Mononuclear cell (primary cell): ENCODE results near the gene SULT1A2. TPM values are rescaled to one million over a fixed set of nuclear protein-coding genes. Genes with fewer than 3 reads are reported as not detected.
"Not testable (repeated sequence)": the region's sequence is repeated elsewhere in the genome, so short reads cannot be mapped to it uniquely, and the experiment has no call there.

Source experiments
- H3K27me3 ChIP-seq: 2 replicates; pipeline ENCODE4 v1.6.0; 2011; ENCODE audit warnings: low read length, control low read depth; ENCODE audit not compliant: insufficient read depth
- H3K4me1 ChIP-seq: 2 replicates; pipeline ENCODE4 v1.5.1; 2011; ENCODE audit warnings: mild to moderate bottlenecking, low read length, control low read depth; ENCODE audit not compliant: insufficient read depth
- H3K4me3 ChIP-seq: 2 replicates; pipeline ENCODE4 v1.5.1; 2011; ENCODE audit warnings: mild to moderate bottlenecking, low read length, moderate library complexity
- H3K9me3 ChIP-seq: 2 replicates; pipeline ENCODE4 v1.5.1; 2011; ENCODE audit warnings: low read depth, mild to moderate bottlenecking, control low read depth, low read length
- total RNA-seq: library from RNA; depleted of rRNA; stranded (reverse); fragments of >200 nt; gene quantifications from one replicate; pipeline ENCODE4 v1.2.3, GENCODE V29; 2012

The SULT1A2 gene
- total RNA-seq, 1 donor: 1.6 TPM

DNA sequence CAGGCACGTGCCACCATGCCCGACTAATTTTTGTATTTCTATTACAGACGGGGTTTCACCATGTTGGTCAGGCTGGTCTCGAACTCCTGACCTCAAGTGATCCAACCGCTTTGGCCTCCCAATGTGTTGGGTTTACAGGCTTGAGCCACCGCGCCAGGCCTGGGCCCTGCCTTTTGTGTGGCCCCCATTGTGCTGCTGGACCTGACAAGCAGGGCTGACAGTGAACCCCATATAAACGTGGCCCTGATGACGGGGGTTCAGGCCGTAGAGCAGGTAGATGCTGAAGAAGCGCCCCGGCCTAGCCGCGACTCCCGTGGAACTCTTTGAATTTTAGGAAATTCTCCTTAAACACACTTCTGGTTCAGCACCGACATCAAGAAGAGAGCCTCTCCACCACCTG, 17.7 kb upstream of the SULT1A2 start:
- H3K9me3 ChIP-seq, H3K4me3 ChIP-seq, H3K27me3 ChIP-seq: not testable (repeated sequence)
- peaks cover 48% of the 10 kb centered on the region for H3K4me1 ChIP-seq

DNA sequence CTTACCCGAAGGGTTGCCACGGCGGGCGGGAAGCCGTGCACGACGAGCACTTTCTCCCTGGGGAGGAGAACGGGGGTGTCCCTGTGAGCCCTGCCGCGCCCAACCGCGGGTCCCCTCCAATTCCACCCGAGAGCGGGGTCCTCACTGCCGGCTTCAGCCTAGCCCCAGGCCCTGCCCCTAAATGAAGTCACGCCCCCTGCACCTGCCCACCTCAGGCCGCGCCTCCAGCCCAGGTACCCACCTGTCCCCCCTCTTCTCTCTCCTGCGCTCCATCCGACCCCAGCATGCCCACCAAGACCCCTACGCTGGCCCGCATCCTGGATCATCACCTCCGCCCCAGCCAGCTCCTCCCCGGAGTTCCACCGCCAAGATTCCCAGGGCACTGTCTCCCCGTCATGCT, 17.1 kb upstream of the SULT1A2 start:
- H3K4me3 ChIP-seq, H3K27me3 ChIP-seq, H3K9me3 ChIP-seq: not testable (repeated sequence)
- peaks cover 54% of the 10 kb centered on the region for H3K4me1 ChIP-seq

DNA sequence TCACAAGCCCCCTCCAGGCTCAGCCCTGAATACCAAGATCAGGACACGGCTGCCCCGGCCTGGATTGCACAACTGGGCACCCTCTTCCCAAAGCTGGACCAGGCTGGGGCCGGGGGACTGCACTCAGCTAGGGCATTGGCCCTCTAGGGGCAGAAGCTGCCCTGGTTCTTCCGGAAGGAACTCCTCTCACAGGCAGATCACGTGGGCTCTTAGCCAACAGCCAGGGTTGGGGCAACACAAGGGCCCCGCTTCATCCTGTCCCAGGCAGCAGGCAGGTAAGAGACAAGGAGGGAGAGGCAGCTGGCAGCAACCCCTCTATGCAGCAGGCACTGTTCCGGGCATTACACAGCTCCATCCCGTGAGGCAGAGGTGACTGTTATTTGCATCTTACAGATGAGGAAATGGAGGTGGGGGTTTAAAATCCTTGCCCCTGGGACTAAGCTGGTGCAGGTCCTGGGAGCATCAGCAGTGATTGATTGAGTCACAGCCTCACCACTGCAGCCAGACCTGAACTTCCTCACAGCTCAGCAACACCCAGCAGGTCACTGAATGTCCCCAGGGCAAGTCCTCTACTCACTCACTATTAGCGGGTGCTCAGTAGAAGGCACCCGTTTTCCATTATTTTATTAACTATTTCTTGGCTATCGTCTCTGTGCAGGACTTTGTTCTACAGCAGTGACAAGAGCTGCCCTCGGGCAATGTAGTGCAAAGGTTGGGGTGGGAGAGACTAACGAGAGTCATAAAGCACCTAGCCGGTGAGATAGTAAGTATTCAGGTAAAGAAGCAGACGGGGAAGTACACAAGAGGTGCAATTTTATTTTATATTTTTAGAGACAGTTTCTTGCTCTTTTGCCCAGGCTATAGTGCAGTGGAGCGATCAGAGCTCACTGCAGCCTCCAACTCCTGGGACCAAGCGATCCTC, 15.8 kb upstream of the SULT1A2 start:
- H3K9me3 ChIP-seq, H3K4me3 ChIP-seq, H3K27me3 ChIP-seq: not testable (repeated sequence)
- peaks cover 51% of the 10 kb centered on the region for H3K4me1 ChIP-seq

DNA sequence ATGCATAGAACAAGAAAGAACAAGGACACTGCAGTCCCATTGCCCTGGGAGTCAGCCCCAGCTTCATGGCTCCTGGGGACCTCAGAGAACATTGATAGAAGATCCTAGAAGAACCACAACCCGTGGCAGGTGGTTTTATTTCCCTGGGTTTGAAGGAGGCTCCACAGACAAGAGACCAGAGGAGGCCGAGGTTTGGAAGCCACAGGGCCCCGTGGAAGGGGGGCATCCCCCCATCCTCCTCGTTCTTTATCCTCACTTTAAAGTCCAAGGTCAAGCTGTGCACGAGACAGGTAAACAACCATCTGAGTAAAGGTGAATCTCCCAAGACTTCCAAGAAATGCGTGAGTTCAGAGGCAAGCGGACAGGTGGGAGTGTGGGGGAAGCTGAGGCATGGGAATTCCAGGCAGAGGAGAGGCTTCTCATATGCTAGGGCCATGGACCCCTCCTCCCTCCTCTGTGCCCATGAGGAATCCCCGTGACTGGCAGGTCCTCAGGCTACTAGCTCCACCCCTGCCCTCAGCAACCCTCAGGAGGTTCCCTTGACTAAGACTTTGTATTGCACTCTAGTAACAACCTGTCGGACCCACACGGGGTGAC, 13.8 kb upstream of the SULT1A2 start:
- H3K4me1 ChIP-seq: peaks cover 34% of the 10 kb centered on the region
- no peaks in the 10 kb centered on the region for H3K9me3 ChIP-seq
- H3K4me3 ChIP-seq: no peak overlapping the region
- no peaks in the 10 kb centered on the region for H3K27me3 ChIP-seq

DNA sequence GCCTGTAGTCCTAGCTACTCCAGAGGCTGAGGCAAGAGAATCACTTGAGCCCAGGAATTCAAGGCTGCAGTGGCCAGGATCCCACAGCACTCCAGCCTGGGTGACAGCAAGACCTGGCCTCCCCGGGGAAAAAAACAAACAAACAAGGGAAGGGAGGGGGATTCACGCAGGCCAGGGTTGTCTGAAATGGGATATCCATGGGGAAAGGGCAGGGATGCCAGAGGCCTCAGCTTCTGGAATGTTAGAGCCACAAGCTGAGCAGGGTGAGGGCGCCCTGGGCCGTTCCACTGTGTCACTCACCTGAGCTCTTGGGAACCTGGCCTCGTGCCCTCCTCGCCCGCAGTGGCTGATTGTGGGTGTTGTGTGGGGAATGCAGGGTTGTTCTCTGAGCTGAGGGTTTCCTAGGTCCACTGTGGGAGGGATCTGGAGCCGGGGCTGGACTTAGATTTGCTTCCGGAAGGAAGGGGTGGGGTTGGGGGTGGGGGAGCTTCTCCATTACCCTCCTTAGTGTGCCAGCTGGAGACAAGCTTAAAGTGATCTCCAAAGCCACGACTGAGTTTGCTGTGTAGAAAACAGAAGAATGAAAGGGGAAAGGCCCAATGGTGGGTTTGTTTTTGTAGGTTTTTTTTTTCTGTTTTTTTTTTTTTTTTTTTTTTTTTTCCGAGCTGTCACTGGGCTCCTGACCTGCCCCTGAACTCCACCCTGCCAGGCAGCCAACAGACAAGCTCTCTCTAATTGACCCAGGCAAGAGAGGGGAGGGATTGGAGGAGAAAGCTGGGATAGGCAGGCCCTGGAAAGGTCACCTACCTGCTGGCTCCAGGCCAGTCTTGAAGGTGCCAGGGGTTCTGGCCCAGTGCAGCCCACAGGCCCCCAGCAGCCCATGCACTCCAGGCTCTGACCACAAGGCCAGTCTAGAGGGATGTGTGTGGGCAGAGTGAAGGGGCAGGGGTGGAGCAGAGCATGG, 13.1 kb upstream of the SULT1A2 start, which contains the start of gene SULT1A1:
Gene SULT1A1, minus strand, starts transcription at position 414 of the 964 bp plus-strand sequence. CDS start 1,189 bp downstream, outside the sequence.
- Histone ChIP-seq H3K4me3 (peak within 1 kb of the TSS; percentile 34), H3K27me3 (no peaks in the 10 kb centered on the region), H3K4me1 (peaks cover 34% of the 10 kb centered on the region), H3K9me3 (no peaks in the 10 kb centered on the region)

- H3K27me3 ChIP-seq, H3K9me3 ChIP-seq: not testable (repeated sequence)
- Histone ChIP-seq H3K4me1 (peaks cover 34% of the 10 kb centered on the region), H3K4me3 (peak overlapping the region; percentile 34)
Measured at GRCh38 chr16:28608867-28609596, 12.2 kb upstream of the SULT1A2 start.

GRCh38 chr16:28608496-28608808, 11.6 kb upstream of the SULT1A2 start:
- H3K27me3 ChIP-seq, H3K4me3 ChIP-seq, H3K9me3 ChIP-seq: not testable (repeated sequence)
- peaks cover 34% of the 10 kb centered on the region for H3K4me1 ChIP-seq

- not testable (repeated sequence) for H3K9me3 ChIP-seq, H3K27me3 ChIP-seq, H3K4me3 ChIP-seq
- peaks cover 34% of the 10 kb centered on the region for H3K4me1 ChIP-seq
Measured at GRCh38 chr16:28607681-28608495, 11.0 kb upstream of the SULT1A2 start.

- Histone ChIP-seq H3K4me3 (no peak overlapping the region), H3K9me3 (no peaks in the 10 kb centered on the region), H3K4me1 (peaks cover 34% of the 10 kb centered on the region), H3K27me3 (no peaks in the 10 kb centered on the region)
Measured at GRCh38 chr16:28607116-28607623, 10.3 kb upstream of the SULT1A2 start.

DNA sequence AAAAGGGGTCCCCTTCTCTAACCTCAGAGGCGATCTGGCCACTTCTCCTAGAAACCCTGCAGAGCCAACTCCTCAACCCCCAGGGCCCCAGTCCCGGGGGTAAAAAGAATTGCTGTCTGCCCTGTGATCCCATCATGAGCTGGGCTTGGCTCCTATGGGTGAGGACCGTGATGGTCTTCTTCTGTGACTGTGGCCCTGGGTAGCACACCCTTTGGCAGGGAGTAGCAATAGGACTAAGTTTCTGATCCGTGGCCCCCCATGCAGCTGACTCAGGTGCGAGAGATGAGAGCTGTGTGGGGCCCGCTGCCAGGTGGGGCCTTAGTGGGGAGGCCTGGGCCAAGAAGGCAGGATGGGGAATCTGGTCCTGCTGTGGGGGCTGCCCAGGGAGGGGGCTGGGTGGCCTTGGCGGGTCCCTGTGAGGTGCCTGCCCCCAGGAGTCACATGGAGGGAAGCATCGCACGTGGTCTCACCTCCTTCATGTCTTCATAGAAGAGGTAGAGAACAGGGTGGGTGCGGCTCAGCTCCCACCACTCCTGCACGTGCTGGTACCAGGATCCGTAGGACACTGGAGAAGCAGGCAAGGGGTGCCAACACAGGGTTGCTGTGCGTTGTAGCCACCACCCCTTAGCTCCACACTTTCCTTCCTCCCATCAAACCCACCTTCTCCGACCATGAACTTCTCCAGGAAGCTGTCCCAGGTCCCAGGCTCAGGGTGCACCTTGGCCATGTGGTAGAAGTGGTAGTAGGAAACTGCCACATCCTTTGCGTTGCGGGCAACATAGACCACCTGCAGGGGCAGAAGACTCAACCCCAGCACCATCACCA, 9.7 kb upstream of the SULT1A2 start:
- no peaks in the 10 kb centered on the region for H3K27me3 ChIP-seq
- H3K4me1 ChIP-seq: peaks cover 34% of the 10 kb centered on the region
- no peaks in the 10 kb centered on the region for H3K9me3 ChIP-seq
- H3K4me3 ChIP-seq: no peak overlapping the region

- Histone ChIP-seq H3K4me1 (peaks cover 14% of the 10 kb centered on the region), H3K9me3 (no peaks in the 10 kb centered on the region), H3K4me3 (no peak overlapping the region), H3K27me3 (no peaks in the 10 kb centered on the region)
Measured at GRCh38 chr16:28604186-28604565, 7.3 kb upstream of the SULT1A2 start.

DNA sequence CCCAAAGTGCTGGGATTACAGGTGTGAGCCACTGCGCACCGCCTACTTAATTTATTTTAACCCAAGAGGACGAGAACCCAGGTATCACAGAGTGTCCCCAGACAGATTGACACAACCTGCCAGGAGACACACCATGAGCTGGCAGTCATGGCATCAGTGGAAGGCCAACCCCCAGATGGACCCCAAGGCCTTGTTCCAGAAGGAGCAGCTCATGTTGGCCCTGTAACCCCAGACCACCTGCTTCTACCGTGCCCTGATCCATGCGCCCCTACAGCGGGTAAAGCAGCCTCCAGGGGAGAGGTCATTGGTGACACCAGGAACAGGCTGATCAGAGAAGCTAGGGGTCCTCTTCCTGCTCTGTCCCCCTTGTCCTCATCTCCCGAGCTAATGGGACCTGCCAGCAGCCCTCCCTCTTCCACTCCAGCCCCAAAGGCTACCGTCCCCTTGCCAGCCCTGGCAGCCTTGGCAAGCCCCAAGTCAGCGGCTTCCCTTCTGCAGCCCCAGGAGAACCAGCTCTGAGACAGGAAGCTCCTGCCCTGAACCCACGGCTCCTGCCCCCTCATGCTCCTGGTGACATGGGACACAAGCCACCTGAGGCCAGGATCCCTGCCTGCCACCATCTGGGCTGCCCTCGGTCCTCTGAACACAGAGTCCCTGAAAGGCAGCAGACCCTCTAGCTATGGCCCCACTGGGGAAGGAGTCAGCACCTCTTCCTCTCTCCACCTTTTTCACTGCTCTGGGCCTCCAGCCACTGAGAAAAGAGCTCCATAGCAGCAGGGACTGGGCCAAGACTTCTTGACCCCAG, 6.7 kb upstream of the SULT1A2 start:
- H3K4me3 ChIP-seq: no peak overlapping the region
- peaks cover 8% of the 10 kb centered on the region for H3K4me1 ChIP-seq
- H3K27me3 ChIP-seq: no peaks in the 10 kb centered on the region
- no peaks in the 10 kb centered on the region for H3K9me3 ChIP-seq
